ENCODE measurements around the gene GDA. TPM values are rescaled to one million over a fixed set of nuclear protein-coding genes. Genes with fewer than 3 reads are reported as not detected.

GDA gene
- total and polyA plus RNA-seq, 4 donors = 0.37 to 24.4 (median 19.5) TPM

DNA sequence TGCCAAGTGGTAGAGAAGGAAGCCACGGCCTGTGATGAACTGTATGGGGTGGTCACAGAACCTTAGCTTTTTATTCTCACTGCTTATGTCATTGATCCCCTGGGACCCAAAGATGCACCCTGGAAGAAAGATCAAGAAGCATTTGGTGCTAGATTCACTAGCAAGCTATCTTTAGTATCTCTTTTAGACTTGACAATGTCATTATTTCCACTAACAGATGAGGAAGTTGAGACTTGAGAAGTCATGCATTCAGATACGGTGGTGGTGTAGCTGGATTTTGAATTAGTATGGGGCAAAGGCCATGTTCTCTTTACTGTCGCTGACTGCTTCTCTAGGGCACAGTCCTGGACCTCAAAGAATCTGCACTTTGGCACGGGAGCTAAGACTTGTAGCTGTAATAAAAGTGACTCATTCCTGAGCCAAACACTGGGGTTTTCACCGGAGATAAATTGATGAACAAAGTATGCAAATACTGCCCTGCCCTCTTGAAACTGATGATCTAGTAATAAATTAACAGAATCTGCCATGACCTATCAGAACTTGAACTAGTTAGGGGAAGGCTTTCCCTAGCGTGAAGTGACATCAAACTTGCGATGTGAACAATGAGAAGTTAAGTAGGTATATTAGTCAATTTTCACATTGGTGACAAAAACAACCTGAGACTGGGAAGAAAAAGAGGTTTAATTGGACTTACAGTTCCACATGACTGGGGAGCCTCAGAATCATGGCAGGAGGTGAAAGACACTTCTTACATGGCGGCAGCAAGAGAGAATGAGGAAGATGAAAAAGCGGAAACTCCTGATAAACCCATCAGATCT is 5.4 kb downstream of the GDA start:
- peaks cover 0 to 2% (median 2%) of the 10 kb centered on the region in 4 donors for H3K36me3 ChIP-seq (ENCODE audit: control insufficient read depth in 4 of 4, insufficient read depth in 3 of 4, low read depth in 1 of 4, low read length in 3 of 4)
- H3K27me3 ChIP-seq (ENCODE audit: control insufficient read depth in 4 of 4, insufficient read depth in 4 of 4, low read length in 3 of 4) = no peaks in the 10 kb centered on the region
- no peaks in the 10 kb centered on the region for H3K9me3 ChIP-seq (ENCODE audit: control insufficient read depth in 4 of 4, low read length in 3 of 4)
- TF ChIP-seq RAD21 (IDR thresholded peaks at IDR 0.05) (peak; percentile 43 to 58), FOXA1 (IDR thresholded peaks at IDR 0.05) (no peak), NR2F2 (IDR thresholded peaks at IDR 0.05) (peak; percentile 19), GABPA (IDR thresholded peaks at IDR 0.05 in 1 of 2, conservative IDR thresholded peaks at IDR 0.05 in 1 of 2) (peak in 1 of 2 donors; percentile 54), RXRA (IDR thresholded peaks at IDR 0.05) (peak; percentile 79 to 87), JUND (IDR thresholded peaks at IDR 0.05) (peak; percentile 96 to 99), YY1 (IDR thresholded peaks at IDR 0.05) (no peak), FOXA2 (IDR thresholded peaks at IDR 0.05) (no peak), SP1 (IDR thresholded peaks at IDR 0.05) (peak; percentile 91), TAF1 (conservative IDR thresholded peaks at IDR 0.05) (no peak), EGR1 (IDR thresholded peaks at IDR 0.05; ENCODE audit: low read depth in 2 of 2) (no peak), HNF4G (IDR thresholded peaks at IDR 0.05) (peak; percentile 88), HNF4A (conservative IDR thresholded peaks at IDR 0.05) (peak; percentile 96 to 97)
- TF ChIP-seq, protein P1, sequence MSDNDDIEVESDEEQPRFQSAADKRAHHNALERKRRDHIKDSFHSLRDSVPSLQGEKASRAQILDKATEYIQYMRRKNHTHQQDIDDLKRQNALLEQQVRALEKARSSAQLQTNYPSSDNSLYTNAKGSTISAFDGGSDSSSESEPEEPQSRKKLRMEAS (IDR thresholded peaks at IDR 0.05) = peak; percentile 71
- TF ChIP-seq, protein P2, sequence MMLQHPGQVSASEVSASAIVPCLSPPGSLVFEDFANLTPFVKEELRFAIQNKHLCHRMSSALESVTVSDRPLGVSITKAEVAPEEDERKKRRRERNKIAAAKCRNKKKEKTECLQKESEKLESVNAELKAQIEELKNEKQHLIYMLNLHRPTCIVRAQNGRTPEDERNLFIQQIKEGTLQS (IDR thresholded peaks at IDR 0.05) = peak; percentile 81
- TF ChIP-seq, protein P3, sequence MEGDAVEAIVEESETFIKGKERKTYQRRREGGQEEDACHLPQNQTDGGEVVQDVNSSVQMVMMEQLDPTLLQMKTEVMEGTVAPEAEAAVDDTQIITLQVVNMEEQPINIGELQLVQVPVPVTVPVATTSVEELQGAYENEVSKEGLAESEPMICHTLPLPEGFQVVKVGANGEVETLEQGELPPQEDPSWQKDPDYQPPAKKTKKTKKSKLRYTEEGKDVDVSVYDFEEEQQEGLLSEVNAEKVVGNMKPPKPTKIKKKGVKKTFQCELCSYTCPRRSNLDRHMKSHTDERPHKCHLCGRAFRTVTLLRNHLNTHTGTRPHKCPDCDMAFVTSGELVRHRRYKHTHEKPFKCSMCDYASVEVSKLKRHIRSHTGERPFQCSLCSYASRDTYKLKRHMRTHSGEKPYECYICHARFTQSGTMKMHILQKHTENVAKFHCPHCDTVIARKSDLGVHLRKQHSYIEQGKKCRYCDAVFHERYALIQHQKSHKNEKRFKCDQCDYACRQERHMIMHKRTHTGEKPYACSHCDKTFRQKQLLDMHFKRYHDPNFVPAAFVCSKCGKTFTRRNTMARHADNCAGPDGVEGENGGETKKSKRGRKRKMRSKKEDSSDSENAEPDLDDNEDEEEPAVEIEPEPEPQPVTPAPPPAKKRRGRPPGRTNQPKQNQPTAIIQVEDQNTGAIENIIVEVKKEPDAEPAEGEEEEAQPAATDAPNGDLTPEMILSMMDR (IDR thresholded peaks at IDR 0.05; ENCODE audit: low read depth, low read length, missing input control) = no peak
- TF ChIP-seq, protein P4, sequence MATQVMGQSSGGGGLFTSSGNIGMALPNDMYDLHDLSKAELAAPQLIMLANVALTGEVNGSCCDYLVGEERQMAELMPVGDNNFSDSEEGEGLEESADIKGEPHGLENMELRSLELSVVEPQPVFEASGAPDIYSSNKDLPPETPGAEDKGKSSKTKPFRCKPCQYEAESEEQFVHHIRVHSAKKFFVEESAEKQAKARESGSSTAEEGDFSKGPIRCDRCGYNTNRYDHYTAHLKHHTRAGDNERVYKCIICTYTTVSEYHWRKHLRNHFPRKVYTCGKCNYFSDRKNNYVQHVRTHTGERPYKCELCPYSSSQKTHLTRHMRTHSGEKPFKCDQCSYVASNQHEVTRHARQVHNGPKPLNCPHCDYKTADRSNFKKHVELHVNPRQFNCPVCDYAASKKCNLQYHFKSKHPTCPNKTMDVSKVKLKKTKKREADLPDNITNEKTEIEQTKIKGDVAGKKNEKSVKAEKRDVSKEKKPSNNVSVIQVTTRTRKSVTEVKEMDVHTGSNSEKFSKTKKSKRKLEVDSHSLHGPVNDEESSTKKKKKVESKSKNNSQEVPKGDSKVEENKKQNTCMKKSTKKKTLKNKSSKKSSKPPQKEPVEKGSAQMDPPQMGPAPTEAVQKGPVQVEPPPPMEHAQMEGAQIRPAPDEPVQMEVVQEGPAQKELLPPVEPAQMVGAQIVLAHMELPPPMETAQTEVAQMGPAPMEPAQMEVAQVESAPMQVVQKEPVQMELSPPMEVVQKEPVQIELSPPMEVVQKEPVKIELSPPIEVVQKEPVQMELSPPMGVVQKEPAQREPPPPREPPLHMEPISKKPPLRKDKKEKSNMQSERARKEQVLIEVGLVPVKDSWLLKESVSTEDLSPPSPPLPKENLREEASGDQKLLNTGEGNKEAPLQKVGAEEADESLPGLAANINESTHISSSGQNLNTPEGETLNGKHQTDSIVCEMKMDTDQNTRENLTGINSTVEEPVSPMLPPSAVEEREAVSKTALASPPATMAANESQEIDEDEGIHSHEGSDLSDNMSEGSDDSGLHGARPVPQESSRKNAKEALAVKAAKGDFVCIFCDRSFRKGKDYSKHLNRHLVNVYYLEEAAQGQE (IDR thresholded peaks at IDR 0.05) = peak; percentile 70
- TF ChIP-seq, protein P5, sequence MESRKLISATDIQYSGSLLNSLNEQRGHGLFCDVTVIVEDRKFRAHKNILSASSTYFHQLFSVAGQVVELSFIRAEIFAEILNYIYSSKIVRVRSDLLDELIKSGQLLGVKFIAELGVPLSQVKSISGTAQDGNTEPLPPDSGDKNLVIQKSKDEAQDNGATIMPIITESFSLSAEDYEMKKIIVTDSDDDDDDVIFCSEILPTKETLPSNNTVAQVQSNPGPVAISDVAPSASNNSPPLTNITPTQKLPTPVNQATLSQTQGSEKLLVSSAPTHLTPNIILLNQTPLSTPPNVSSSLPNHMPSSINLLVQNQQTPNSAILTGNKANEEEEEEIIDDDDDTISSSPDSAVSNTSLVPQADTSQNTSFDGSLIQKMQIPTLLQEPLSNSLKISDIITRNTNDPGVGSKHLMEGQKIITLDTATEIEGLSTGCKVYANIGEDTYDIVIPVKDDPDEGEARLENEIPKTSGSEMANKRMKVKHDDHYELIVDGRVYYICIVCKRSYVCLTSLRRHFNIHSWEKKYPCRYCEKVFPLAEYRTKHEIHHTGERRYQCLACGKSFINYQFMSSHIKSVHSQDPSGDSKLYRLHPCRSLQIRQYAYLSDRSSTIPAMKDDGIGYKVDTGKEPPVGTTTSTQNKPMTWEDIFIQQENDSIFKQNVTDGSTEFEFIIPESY (IDR thresholded peaks at IDR 0.05) = peak; percentile 72
- WGBS = 48% methylated on average over 9 of the region's 9 CpGs
- peaks cover 2 to 30% (median 14%) of the 10 kb centered on the region in 4 donors for H3K4me1 ChIP-seq (ENCODE audit: control insufficient read depth in 4 of 4, insufficient read depth in 4 of 4, low read length in 3 of 4)
- H3K9ac ChIP-seq (ENCODE audit: low read depth in 1 of 2, low read length in 2 of 2) = peak overlapping the region in 1 of 2 donors; percentile 44
- peak overlapping the region; percentile 82 to 92 for H3K27ac ChIP-seq (ENCODE audit: low read depth in 1 of 2, low read length in 2 of 2)
- no peak overlapping the region for H3K4me3 ChIP-seq (ENCODE audit: low read depth in 1 of 3, low read length in 3 of 3)
- no peak for DNase-seq (ENCODE audit: low spot score)
